Stomach (tissue), 9 donors: Measurements from ENCODE around the gene DCDC2C. TPM values are rescaled to one million over a fixed set of nuclear protein-coding genes. Genes with fewer than 3 reads are reported as not detected.

Experiments used
- DNase-seq, 2 donors: peaks; one replicate each; pipeline versions ENCODE4 v3.0.0 to v3.0.0-alpha.2; 2013 to 2019
- H3K27ac ChIP-seq, 5 donors: fragments of 200-600 bp in 4 of 5; sonication (generic) in 4 of 5; one replicate each; pipeline ENCODE4 v1.5.1; 2013 to 2019; ENCODE audit warnings: mild to moderate bottlenecking in 1 of 5, moderate library complexity in 1 of 5
- H3K27me3 ChIP-seq, 3 donors: fragments of 200-600 bp; sonication (generic); one replicate each; pipeline ENCODE4 v1.5.1; 2017 to 2019; ENCODE audit warnings: mixed run types in 1 of 3
- H3K36me3 ChIP-seq, 4 donors: fragments of 200-600 bp; sonication (generic); 1 replicate in 3 of 4; 2 replicates in 1 of 4; pipeline ENCODE4 v1.5.1; 2016 to 2019
- H3K4me1 ChIP-seq, 4 donors: fragments of 200-600 bp; sonication (generic); one replicate each; pipeline ENCODE4 v1.5.1; 2016 to 2019
- H3K4me3 ChIP-seq, 4 donors: fragments of 200-600 bp; sonication (generic) in 3 of 4; one replicate each; pipeline ENCODE4 v1.5.1; 2016 to 2019; ENCODE audit warnings: mild to moderate bottlenecking in 1 of 4
- H3K9me3 ChIP-seq, 4 donors: fragments of 200-600 bp; sonication (generic); one replicate each; pipeline ENCODE4 v1.5.1; 2016 to 2019
- CTCF ChIP-seq, 7 experiments: fragments of 450-650 bp in 4 of 7; fragments of 200-600 bp in 3 of 7; sonication (generic) in 3 of 7; IDR thresholded peaks; one replicate each; pipeline ENCODE4 v1.5.1; 2016 to 2019; ENCODE audit warnings: antibody characterized with exemption in 7 of 7, control low read depth in 2 of 7, mild to moderate bottlenecking in 1 of 7
- EP300 ChIP-seq: sonication (generic); formaldehyde crosslinking; IDR thresholded peaks from one replicate; pipeline ENCODE4 v1.6.1; 2017; ENCODE audit warnings: antibody characterized with exemption
- POLR2A ChIP-seq, 4 donors: fragments of 450-650 bp; IDR thresholded peaks; one replicate each; pipeline ENCODE4 v1.6.1; 2016; ENCODE audit warnings: antibody characterized with exemption in 4 of 4, control low read depth in 2 of 4, mild to moderate bottlenecking in 1 of 4, moderate library complexity in 1 of 4
- POLR2AphosphoS5 ChIP-seq, 3 donors: sonication (generic); formaldehyde crosslinking; IDR thresholded peaks; one replicate each; pipeline ENCODE4 v1.6.1; 2016; ENCODE audit warnings: antibody characterized with exemption in 3 of 3
- WGBS, 5 donors: extraction: QIAGEN DNeasy Blood & Tissue Kit in 3 of 5; methylation state at CpG; one replicate each; pipeline versions ENCODE4 v1.1.5 to v1.1.7; 2013 to 2018; 5-methylcytosine and 5-hydroxymethylcytosine counted together
- intact Hi-C: fragments of 100-400 bp; cut with DNase I; formaldehyde crosslinking; loops from one replicate; pipeline ENCODE4 v1.15.1; 2023; ENCODE audit warnings: low total_unique reads
- polyA plus RNA-seq, 3 donors: library from polyadenylated mRNA; stranded (reverse); fragments of 200-250 nt; gene quantifications; one replicate each; pipeline ENCODE4 v1.2.3, GENCODE V29; 2013
- total RNA-seq, 5 donors: library from RNA; depleted of rRNA; stranded (reverse); fragments of >200 nt; gene quantifications; one replicate each; pipeline versions ENCODE4 v1.1.0 to v1.2.3, GENCODE V29; 2014 to 2016
- donor health status: healthy with polysubstance abuse.
- donor health status: Bipolar disorder and iron deficiency.
- donor health status: healthy.

DCDC2C gene
- total and polyA plus RNA-seq, 8 donors, result not detected

GRCh38 chr2:3785890-3786273 is 82.5 kb downstream of the DCDC2C start:
- H3K27me3 ChIP-seq, result peaks cover 0 to 9% (median 0%) of the 10 kb centered on the region in 3 donors
- intact Hi-C loops, result no loop called here
- 89 to 98% (median 93%) methylated on average over 10 of the region's 10 CpGs for WGBS, 5 donors
- H3K27ac ChIP-seq, result no peak overlapping the region
- peaks cover 0 to 3% (median 0%) of the 10 kb centered on the region in 4 donors for H3K4me1 ChIP-seq
- H3K4me3 ChIP-seq, result no peak overlapping the region
- TF ChIP-seq EP300 (no peak), CTCF (IDR thresholded peaks at IDR 0.05) (no peak), POLR2AphosphoS5 (IDR thresholded peaks at IDR 0.05) (no peak), POLR2A (IDR thresholded peaks at IDR 0.05) (no peak)
- no peaks in the 10 kb centered on the region for H3K9me3 ChIP-seq
- no peak for DNase-seq
- no peaks in the 10 kb centered on the region for H3K36me3 ChIP-seq

GRCh38 chr2:3787768-3788167 is 84.4 kb downstream of the DCDC2C start:
- intact Hi-C loops, result no loop called here
- no peaks in the 10 kb centered on the region for H3K4me1 ChIP-seq
- peaks cover 0 to 9% (median 0%) of the 10 kb centered on the region in 3 donors for H3K27me3 ChIP-seq
- H3K27ac ChIP-seq, result no peak overlapping the region
- TF ChIP-seq POLR2AphosphoS5 (IDR thresholded peaks at IDR 0.05) (no peak), POLR2A (IDR thresholded peaks at IDR 0.05) (no peak), CTCF (IDR thresholded peaks at IDR 0.05) (no peak), EP300 (no peak)
- no peak for DNase-seq
- no peaks in the 10 kb centered on the region for H3K36me3 ChIP-seq
- H3K9me3 ChIP-seq, result no peaks in the 10 kb centered on the region
- H3K4me3 ChIP-seq, result no peak overlapping the region

GRCh38 chr2:3789256-3789655 is 85.9 kb downstream of the DCDC2C start:
- TF ChIP-seq POLR2A (IDR thresholded peaks at IDR 0.05) (no peak), POLR2AphosphoS5 (IDR thresholded peaks at IDR 0.05) (no peak), CTCF (IDR thresholded peaks at IDR 0.05) (no peak), EP300 (no peak)
- intact Hi-C loops, result no loop called here
- H3K27me3 ChIP-seq, result peaks cover 0 to 9% (median 0%) of the 10 kb centered on the region in 3 donors
- no peak overlapping the region for H3K27ac ChIP-seq
- no peak overlapping the region for H3K4me3 ChIP-seq
- 27 to 61% (median 43%) methylated on average over 1 of the region's 1 CpG for WGBS, 5 donors
- DNase-seq, result no peak
- H3K4me1 ChIP-seq, result no peaks in the 10 kb centered on the region
- no peaks in the 10 kb centered on the region for H3K36me3 ChIP-seq
- H3K9me3 ChIP-seq, result no peaks in the 10 kb centered on the region

- no peak for DNase-seq
Observed at GRCh38 chr2:3793249-3793648, 89.9 kb downstream of the DCDC2C start.

More at GRCh38 chr2:3793249-3793648, 89.9 kb downstream of the DCDC2C start:
- intact Hi-C loops, result no loop called here
- H3K9me3 ChIP-seq, result no peaks in the 10 kb centered on the region
- H3K36me3 ChIP-seq, result no peaks in the 10 kb centered on the region
- no peak overlapping the region for H3K27ac ChIP-seq
- H3K4me1 ChIP-seq, result no peaks in the 10 kb centered on the region
- 88 to 95% (median 93%) methylated on average over 5 of the region's 5 CpGs for WGBS, 5 donors
- no peaks in the 10 kb centered on the region for H3K27me3 ChIP-seq
- TF ChIP-seq POLR2AphosphoS5 (IDR thresholded peaks at IDR 0.05), result no peak
- no peak for TF ChIP-seq POLR2A (IDR thresholded peaks at IDR 0.05)
- no peak for TF ChIP-seq CTCF (IDR thresholded peaks at IDR 0.05)
- no peak for TF ChIP-seq EP300
- H3K4me3 ChIP-seq, result no peak overlapping the region
